Omental fat pad (tissue), 4 donors: ENCODE data around the gene STAB1. TPM values are rescaled to one million over a fixed set of nuclear protein-coding genes. Genes with fewer than 3 reads are reported as not detected.
A peak's percentile ranks its signal among the peaks of the same experiment; 100 is the strongest.

Experiments
- ATAC-seq: fragments of 150-250 bp; one replicate; pipeline ENCODE4 v1.9.1; 2016; ENCODE audit warnings: mild to moderate bottlenecking, moderate library complexity; ENCODE audit not compliant: low FRiP score
- DNase-seq: peaks from one replicate; pipeline ENCODE4 v3.0.0-alpha.2; 2019; ENCODE audit warnings: low spot score
- CTCF ChIP-seq, 3 donors: fragments of 450-650 bp; IDR thresholded peaks; one replicate each; pipeline ENCODE4 v1.5.1; 2016 to 2017; ENCODE audit warnings: antibody characterized with exemption in 3 of 3, mild to moderate bottlenecking in 3 of 3, moderate library complexity in 2 of 3
- total RNA-seq, 4 donors: library from RNA; depleted of rRNA; stranded (reverse); fragments of >200 nt; gene quantifications; one replicate each; pipeline ENCODE4 v1.1.0, GENCODE V29; 2016

Gene STAB1, protein sequence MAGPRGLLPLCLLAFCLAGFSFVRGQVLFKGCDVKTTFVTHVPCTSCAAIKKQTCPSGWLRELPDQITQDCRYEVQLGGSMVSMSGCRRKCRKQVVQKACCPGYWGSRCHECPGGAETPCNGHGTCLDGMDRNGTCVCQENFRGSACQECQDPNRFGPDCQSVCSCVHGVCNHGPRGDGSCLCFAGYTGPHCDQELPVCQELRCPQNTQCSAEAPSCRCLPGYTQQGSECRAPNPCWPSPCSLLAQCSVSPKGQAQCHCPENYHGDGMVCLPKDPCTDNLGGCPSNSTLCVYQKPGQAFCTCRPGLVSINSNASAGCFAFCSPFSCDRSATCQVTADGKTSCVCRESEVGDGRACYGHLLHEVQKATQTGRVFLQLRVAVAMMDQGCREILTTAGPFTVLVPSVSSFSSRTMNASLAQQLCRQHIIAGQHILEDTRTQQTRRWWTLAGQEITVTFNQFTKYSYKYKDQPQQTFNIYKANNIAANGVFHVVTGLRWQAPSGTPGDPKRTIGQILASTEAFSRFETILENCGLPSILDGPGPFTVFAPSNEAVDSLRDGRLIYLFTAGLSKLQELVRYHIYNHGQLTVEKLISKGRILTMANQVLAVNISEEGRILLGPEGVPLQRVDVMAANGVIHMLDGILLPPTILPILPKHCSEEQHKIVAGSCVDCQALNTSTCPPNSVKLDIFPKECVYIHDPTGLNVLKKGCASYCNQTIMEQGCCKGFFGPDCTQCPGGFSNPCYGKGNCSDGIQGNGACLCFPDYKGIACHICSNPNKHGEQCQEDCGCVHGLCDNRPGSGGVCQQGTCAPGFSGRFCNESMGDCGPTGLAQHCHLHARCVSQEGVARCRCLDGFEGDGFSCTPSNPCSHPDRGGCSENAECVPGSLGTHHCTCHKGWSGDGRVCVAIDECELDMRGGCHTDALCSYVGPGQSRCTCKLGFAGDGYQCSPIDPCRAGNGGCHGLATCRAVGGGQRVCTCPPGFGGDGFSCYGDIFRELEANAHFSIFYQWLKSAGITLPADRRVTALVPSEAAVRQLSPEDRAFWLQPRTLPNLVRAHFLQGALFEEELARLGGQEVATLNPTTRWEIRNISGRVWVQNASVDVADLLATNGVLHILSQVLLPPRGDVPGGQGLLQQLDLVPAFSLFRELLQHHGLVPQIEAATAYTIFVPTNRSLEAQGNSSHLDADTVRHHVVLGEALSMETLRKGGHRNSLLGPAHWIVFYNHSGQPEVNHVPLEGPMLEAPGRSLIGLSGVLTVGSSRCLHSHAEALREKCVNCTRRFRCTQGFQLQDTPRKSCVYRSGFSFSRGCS (N-terminal part only)
- total RNA-seq: 100 to 1,000 TPM; 231 to 610 (median 304) TPM

DNA sequence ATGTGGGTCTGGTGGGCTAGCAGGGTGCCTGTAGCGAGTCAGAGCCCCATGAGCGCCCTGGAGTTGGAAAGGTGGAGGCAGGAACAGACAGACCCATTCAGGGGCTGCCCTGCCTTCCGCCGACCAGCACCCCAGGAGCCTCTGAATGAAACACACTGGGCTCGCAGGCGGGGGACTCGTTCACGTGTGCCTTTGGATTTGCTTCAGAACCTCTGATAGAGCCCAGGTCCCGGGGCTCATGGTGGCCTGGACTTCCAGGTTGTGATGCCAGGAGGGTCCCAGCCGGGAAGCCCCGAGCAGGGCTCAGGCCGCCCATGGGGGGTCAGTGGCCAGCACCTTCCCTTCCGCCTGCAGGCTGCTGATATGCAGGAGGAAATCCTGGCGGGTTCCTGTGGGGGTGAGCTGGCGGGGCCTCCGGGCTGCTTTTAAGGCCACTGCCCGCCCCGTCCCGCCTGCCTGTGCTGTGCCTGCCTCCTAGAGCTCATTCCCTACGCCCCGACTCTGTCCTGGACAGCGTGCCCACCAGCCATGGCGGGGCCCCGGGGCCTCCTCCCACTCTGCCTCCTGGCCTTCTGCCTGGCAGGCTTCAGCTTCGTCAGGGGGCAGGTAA is at the start of gene STAB1:
STAB1 (plus strand) TSS at position 453 of the 610 bp plus-strand sequence; CDS start at position 529, 76 bp downstream.
- TF ChIP-seq CTCF (IDR thresholded peaks at IDR 0.05): no peak
- ATAC-seq (peak; percentile 14), DNase-seq (no peak)

GRCh38 chr3:52446042-52446441 is 49.1 kb upstream of the STAB1 start:
- TF ChIP-seq CTCF (IDR thresholded peaks at IDR 0.05): no peak
- ATAC-seq: no peak
- no peak for DNase-seq

DNA sequence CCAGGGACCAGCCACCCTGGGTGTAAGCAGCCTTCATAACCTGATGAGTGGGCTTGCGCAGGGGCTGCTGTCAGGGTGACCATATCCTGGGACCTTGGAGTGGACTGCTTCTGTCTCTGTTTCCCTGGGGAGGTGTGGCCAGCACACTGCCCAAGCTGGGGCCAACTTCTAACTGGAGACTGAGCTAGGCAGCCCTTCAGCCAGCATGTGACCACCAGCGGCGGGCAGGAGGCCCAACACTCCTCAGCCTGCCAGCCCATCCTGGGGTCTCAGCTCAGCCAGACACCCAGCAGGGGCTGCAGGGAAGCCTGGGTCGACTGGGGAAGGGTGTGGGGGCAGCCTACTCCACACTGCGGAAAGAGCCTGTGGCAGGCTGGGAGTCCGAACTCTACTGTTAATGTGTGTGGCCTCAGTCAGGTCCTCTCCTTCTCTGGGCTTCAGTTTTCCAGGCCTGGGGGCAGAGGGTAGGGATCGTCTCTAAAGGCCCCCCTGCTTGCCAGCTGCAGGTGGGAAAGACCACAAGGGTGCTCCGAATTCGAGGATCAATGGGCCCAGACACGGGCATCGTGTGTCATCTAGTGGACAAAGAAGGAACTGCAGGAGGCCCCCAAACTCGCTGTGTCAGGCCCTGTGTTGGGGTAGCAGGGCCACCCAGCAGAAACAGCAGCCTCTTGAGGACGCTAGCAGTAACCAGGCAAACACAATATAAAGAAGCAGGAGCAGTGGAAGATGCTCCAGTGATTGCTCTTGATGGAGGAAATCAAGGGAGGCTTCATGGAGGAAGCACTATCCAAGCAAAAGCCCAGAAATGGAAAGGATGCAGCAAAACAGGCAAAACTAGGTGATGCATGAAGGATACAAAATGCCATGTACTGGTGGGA is 48.3 kb upstream of the STAB1 start:
- DNase-seq (peak; percentile 52), ATAC-seq (peak; percentile 53)
- TF ChIP-seq CTCF (IDR thresholded peaks at IDR 0.05): peak in 2 of 3 donors; percentile 98 to 99

- no peak for ATAC-seq
- TF ChIP-seq CTCF (IDR thresholded peaks at IDR 0.05): no peak
Measured at GRCh38 chr3:52447512-52448355, 47.4 kb upstream of the STAB1 start.

DNA sequence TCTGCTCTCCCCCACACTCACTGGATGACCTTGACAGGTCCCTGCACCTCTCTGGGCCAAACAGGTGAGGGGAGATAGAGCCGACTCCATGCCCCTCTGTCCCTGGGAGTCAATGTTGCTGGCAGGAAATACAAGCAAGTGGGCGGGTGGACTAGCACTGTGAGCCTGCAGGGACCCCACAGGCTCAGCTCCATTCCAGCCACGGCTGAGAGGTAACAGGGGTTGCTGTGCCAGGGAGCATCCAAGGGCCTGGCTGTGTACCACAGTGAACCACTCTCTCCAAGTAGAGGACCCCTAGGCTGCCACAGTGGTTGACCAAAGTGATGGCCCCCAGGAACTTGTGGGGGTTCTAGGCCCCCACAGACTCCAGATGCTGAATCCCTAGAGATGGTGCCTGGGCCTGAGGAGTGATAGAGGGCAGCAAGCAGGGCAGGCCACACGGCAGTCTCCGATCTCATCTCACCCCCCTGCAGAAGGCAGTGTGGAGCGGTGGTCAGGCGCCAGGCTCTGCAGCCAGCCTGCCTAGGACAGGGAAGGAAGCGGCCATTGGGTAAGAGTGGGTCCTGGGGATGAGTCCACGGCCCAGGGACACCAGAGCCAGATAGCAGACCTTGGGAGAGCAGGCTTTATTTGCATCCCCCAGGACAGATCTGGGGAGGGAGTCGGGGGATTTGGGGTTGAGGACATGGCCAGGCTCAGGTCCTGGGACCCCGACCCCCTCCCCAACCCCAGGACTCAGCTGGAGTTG is 44.5 kb upstream of the STAB1 start:
- no peak for TF ChIP-seq CTCF (IDR thresholded peaks at IDR 0.05)
- DNase-seq (no peak), ATAC-seq (no peak)

More at GRCh38 chr3:52447512-52448355, 47.4 kb upstream of the STAB1 start:
- DNase-seq: no peak
